Measurements from ENCODE around the gene RGP1. TPM values are rescaled to one million over a fixed set of nuclear protein-coding genes. Genes with fewer than 3 reads are reported as not detected.

Gene RGP1
- total RNA-seq, 3 donors from 2014 or later, result 46.5 to 55.7 (median 55.7) TPM

DNA sequence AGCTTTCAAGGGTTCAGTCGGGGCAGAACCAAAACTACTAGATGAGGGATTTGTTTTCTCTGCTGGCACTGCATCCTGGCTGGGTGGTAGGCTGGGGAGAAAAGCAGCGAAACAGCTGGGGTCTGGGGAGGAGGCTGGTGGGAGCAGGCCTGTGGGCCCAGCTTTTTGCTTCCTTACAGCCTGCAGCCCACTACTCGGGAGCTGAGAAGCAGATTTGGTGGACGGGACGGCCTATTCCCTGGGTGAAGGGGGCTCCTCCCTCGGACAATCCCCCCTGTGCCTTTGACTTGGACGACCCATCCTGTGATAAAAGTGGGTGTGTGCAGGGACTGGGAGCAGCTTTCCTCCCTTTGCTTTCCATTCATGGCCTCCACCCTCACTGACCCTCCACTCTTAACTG, 51.4 kb downstream of the RGP1 start:
- ATAC-seq, result no peak
- intact Hi-C loops (cut with DNase I, micrococcal nuclease), result no loop called here

DNA sequence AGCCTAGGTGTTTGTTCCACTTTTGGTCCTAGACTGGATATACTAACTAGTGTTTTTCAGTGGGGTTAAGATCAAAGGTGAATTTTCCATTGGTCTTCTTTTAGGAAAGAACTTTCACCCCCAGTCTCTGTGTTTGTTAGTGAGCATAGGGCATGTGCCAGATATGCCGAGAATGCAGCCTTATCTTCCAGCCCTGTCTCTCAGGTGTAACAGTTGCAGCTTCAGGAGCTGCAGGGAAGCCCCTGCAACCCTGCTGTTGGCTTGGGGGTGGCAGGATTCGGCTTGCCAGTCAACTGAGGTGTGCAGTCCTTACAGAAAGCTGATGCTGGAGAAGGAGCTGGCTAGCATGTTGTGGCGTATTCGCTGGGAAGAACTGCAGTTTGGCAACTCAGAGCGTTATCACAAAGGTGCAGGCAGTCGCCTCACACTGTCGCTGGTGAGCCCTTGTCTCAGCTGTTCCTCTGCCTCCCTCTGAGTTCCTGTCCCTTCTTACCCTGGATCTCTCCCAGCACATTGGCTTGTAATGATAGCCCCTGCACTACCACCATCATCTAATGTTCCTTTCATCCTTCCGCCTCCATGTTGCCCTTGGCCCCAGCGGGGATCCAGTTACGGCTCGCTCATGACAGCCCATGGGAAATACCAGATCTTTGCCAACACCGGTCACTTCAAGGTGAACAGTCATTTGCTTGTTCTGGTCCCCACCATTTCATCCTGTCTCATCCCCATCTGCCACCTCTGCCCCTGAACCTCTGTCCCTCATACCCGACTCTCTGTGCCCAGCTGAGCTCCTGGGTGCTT, 52.4 kb downstream of the RGP1 start:
- Histone ChIP-seq H3K9me3 (no peaks in the 10 kb centered on the region), H3K4me3 (no peak overlapping the region), H3K4me1 (ENCODE audit: low read depth) (no peaks in the 10 kb centered on the region), H3K36me3 (ENCODE audit: low read depth) (no peaks in the 10 kb centered on the region)
- TF ChIP-seq, protein P1, sequence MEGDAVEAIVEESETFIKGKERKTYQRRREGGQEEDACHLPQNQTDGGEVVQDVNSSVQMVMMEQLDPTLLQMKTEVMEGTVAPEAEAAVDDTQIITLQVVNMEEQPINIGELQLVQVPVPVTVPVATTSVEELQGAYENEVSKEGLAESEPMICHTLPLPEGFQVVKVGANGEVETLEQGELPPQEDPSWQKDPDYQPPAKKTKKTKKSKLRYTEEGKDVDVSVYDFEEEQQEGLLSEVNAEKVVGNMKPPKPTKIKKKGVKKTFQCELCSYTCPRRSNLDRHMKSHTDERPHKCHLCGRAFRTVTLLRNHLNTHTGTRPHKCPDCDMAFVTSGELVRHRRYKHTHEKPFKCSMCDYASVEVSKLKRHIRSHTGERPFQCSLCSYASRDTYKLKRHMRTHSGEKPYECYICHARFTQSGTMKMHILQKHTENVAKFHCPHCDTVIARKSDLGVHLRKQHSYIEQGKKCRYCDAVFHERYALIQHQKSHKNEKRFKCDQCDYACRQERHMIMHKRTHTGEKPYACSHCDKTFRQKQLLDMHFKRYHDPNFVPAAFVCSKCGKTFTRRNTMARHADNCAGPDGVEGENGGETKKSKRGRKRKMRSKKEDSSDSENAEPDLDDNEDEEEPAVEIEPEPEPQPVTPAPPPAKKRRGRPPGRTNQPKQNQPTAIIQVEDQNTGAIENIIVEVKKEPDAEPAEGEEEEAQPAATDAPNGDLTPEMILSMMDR (IDR thresholded peaks at IDR 0.05), result no peak
- ATAC-seq (no peak), DNase-seq (no peak)
- intact Hi-C loops (cut with DNase I, micrococcal nuclease), result no loop called here

More for the DNA sequence above, 51.4 kb downstream of the RGP1 start:
- H3K36me3 ChIP-seq (ENCODE audit: low read depth), result no peaks in the 10 kb centered on the region
- no peak for DNase-seq
- no peak overlapping the region for H3K4me3 ChIP-seq
- no peaks in the 10 kb centered on the region for H3K9me3 ChIP-seq
- TF ChIP-seq, protein P1 (IDR thresholded peaks at IDR 0.05), result no peak
- H3K4me1 ChIP-seq (ENCODE audit: low read depth), result no peaks in the 10 kb centered on the region

DNA sequence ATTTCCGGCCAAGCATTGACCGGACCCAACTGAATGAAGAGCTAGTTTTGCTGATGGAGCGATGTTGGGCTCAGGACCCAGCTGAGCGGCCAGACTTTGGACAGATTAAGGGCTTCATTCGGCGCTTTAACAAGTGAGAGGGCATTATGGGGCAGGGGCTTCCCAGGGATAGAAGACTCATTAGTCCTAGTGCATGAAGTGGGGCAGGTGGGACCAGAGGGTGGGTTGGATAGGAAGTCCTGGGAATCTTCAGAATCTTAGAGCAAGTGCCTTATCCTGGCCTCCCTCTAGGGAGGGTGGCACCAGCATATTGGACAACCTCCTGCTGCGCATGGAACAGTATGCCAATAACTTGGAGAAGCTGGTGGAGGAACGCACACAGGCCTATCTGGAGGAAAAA, 57.0 kb downstream of the RGP1 start:
- no peak overlapping the region for H3K4me3 ChIP-seq
- H3K4me1 ChIP-seq (ENCODE audit: low read depth), result no peaks in the 10 kb centered on the region
- TF ChIP-seq, protein P1 (IDR thresholded peaks at IDR 0.05), result no peak
- DNase-seq (no peak), ATAC-seq (no peak)
- intact Hi-C loops (cut with DNase I, micrococcal nuclease), result no loop called here
- no peaks in the 10 kb centered on the region for H3K9me3 ChIP-seq
- H3K36me3 ChIP-seq (ENCODE audit: low read depth), result no peaks in the 10 kb centered on the region

Small RNAs within 50 kb of the gene (microRNA-seq; reads per million reads assigned to microRNA genes)
- not detected for gene MIR6852
- gene MIR6853, result not detected

Other genes starting within 250 kb of the RGP1 start
- gene TESK1, start 144.0 kb upstream of the RGP1 start, total RNA-seq, result 10 to 100 TPM; 35.8 to 71.9 (median 41.8) TPM
- gene CD72, start 130.9 kb upstream of the RGP1 start, total RNA-seq, result 1 to 10 TPM; 1.6 to 3.0 (median 1.6) TPM
- 1 to 10 TPM; 1.2 to 3.3 (median 1.9) TPM for gene SIT1, start 98.4 kb upstream of the RGP1 start, total RNA-seq
- gene RMRP, start 91.3 kb upstream of the RGP1 start, total RNA-seq, result over 10,000 TPM in 2 of 3 donors, 1,000 to 10,000 TPM in 1; 9,213 to 30,268 (median 19,463) TPM
- 10 to 100 TPM; 25.2 to 55.8 (median 35.8) TPM for gene CCDC107, start 91.0 kb upstream of the RGP1 start, total RNA-seq
- 10 to 100 TPM in 1 of 3 donors, 1 to 10 TPM in 2; 2.6 to 10.3 (median 6.4) TPM for gene ARHGEF39, start 84.1 kb upstream of the RGP1 start, total RNA-seq
- 1 to 10 TPM in 1 of 3 donors, under 1 TPM in 1, not detected in 1; 0.61 to 1.7 TPM for gene CA9, start 75.4 kb upstream of the RGP1 start, total RNA-seq
- 1,000 to 10,000 TPM in 1 of 3 donors, 100 to 1,000 TPM in 1, 10 to 100 TPM in 1; 45.3 to 1,899 (median 152) TPM for gene TPM2, start 59.4 kb upstream of the RGP1 start, total RNA-seq
- 100 to 1,000 TPM; 154 to 720 (median 189) TPM for gene TLN1, start 17.1 kb upstream of the RGP1 start, total RNA-seq
- 10 to 100 TPM; 28.2 to 47.7 (median 34.3) TPM for gene CREB3, start 16.6 kb upstream of the RGP1 start, total RNA-seq
- 100 to 1,000 TPM; 157 to 285 (median 223) TPM for gene GBA2, start 59 bp upstream of the RGP1 start, total RNA-seq
- gene MSMP, start 5.0 kb downstream of the RGP1 start, total RNA-seq, result under 1 TPM in 1 of 3 donors, not detected in 2; 0.48 TPM
- 10 to 100 TPM in 2 of 3 donors, 1 to 10 TPM in 1; 8.8 to 31.8 (median 12.0) TPM for gene NPR2, start 42.3 kb downstream of the RGP1 start, total RNA-seq
- 1 to 10 TPM in 1 of 3 donors, under 1 TPM in 2; 0.84 to 2.5 (median 0.92) TPM for gene SPAG8, start 63.0 kb downstream of the RGP1 start, total RNA-seq
- 10 to 100 TPM; 38.9 to 68.6 (median 54.6) TPM for gene HINT2, start 65.8 kb downstream of the RGP1 start, total RNA-seq
- gene FAM221B, start 79.4 kb downstream of the RGP1 start, total RNA-seq, result under 1 TPM in 2 of 3 donors, not detected in 1; 0.41 to 0.43 TPM
- gene TMEM8B, start 79.9 kb downstream of the RGP1 start, total RNA-seq, result 10 to 100 TPM; 12.4 to 22.8 (median 18.9) TPM
- gene OR13J1, start 121.1 kb downstream of the RGP1 start, total RNA-seq, result not detected
- gene HRCT1, start 156.9 kb downstream of the RGP1 start, total RNA-seq, result 100 to 1,000 TPM in 1 of 3 donors, 10 to 100 TPM in 2; 24.8 to 161 (median 82.1) TPM
- 1 to 10 TPM; 2.0 to 2.9 (median 2.0) TPM for gene SPAAR, start 160.2 kb downstream of the RGP1 start, total RNA-seq
- gene OR2S2, start 208.9 kb downstream of the RGP1 start, total RNA-seq, result not detected